Activated CD8-positive, alpha-beta memory T cell treated with anti-CD3 and anti-CD28 coated beads, Interleukin-2, amount 10 ng/mL, durations not matched to agents 7 days and 5 days (primary cell): ENCODE measurements around the gene SEZ6L. TPM values are rescaled to one million over a fixed set of nuclear protein-coding genes. Genes with fewer than 3 reads are reported as not detected.

Experiments
- ATAC-seq: fragments of 150-1000 bp; cut with Tn5 transposase; one replicate; pipeline ENCODE4 v1.10.0; 2021; ENCODE audit warnings: moderate library complexity
- CTCF ChIA-PET: fragments of 350-600 bp; sonication (Branson Sonifier 250); formaldehyde crosslinking; loops from one replicate; lab custom pipeline; 2021; ENCODE audit warnings: antibody characterized with exemption; lab: Charles Lee
- DNase-seq: peaks from one replicate; pipeline ENCODE4 v3.0.0-alpha.2; 2020
- H3K27ac Mint-ChIP-seq: one replicate; pipeline ENCODE4 v1.8.0; 2021; ENCODE audit warnings: mild to moderate bottlenecking, mixed read lengths
- H3K27me3 Mint-ChIP-seq: one replicate; pipeline ENCODE4 v1.8.0; 2021; ENCODE audit warnings: mixed read lengths
- H3K36me3 Mint-ChIP-seq: one replicate; pipeline ENCODE4 v1.8.0; 2021; ENCODE audit warnings: mild to moderate bottlenecking, mixed read lengths
- H3K4me1 Mint-ChIP-seq: one replicate; pipeline ENCODE4 v1.8.0; 2021; ENCODE audit warnings: mixed read lengths
- H3K4me3 Mint-ChIP-seq: one replicate; pipeline ENCODE4 v1.8.0; 2021; ENCODE audit warnings: mild to moderate bottlenecking, moderate library complexity, mixed read lengths
- H3K9me3 Mint-ChIP-seq: one replicate; pipeline ENCODE4 v1.8.0; 2022; ENCODE audit warnings: low read depth, mixed read lengths
- total RNA-seq, 2 experiments: library from RNA; stranded (reverse); gene quantifications; one replicate each; pipeline ENCODE4 v1.2.3, GENCODE V29; 2021

SEZ6L gene
- total RNA-seq: not detected

DNA sequence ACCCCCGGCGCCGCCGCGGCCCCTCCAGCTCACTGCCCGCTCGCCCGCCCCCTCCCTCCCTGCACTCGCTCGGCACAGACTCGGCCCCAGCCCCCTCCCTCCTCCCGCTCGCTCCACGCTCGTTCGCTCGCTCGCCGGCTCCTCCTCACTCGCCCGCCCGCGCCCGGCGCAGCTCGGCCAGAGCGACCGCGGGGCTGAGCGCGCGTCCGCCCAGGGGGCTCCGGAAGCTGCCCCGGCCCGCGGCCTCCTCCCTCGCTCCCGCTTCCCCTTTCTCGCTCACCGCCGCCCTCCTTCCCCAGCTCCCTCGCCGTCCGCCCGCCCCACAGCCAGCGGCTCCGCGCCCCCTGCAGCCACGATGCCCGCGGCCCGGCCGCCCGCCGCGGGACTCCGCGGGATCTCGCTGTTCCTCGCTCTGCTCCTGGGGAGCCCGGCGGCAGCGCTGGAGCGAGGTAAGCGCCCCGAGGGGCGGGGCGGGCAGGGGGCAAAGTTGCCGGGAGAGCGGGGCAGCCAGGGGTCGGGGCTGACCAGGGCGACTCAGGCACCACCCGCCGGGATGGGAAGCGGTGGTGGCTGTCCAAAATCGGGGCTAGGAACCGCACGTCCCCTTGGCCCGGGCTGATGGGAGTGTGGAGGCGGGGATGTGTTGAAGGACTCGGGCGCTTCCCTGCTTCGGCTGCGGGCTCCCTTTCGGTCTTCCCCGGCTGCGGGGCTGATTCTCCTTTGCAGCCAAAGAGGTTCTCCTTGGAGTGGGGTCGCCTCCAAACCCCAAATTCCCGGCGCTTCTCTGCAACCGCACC, at the start of gene SEZ6L:
Gene SEZ6L, plus strand, starts transcription at position 148 of the 797 bp plus-strand sequence. Its CDS starts 208 bp downstream, at position 356.
- Mint-ChIP-seq H3K4me3 (no peak within 1 kb of the TSS), H3K4me1 (no peaks in the 10 kb centered on the region), H3K9me3 (no peaks in the 10 kb centered on the region), H3K36me3 (no peaks in the 10 kb centered on the region), H3K27me3 (peaks cover 57% of the 10 kb centered on the region), H3K27ac (no peak within 1 kb of the TSS)
- ATAC-seq: no peak
- no peak for DNase-seq
- CTCF ChIA-PET: interaction anchor here (0.9 kb wide), 1 partner anchor 197 kb away, joined by 3 read pairs; no protein-coding TSS in a partner anchor

DNA sequence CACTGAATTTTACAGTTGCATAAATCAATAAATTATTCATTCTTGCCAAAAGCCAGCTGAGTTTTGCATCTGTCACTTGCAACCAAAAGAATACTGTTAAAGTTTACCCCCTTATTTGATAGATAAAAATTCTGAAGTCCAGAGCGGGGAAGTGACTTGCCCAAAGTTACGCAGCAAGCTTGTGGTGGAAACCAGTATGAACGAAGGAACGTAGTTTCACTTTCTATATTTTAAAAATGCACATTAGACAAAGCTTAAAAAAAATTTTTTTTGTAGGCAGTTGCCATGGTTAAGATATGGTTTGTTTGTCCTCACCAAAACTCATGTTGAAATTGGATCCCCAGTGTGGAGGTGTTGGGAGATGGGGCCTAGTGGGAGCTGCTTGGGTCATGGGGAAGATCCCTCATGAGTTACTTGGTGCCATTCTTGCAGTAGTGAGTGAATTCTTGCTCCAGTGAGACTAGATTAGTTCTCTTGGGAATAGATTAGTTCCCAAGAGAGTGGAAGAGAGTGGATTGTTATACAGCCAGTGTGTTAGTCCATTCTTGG, 46.3 kb upstream of the SEZ6L start:
- H3K27me3 Mint-ChIP-seq: peaks cover 3% of the 10 kb centered on the region
- peak overlapping the region; percentile 36 for H3K4me3 Mint-ChIP-seq
- ATAC-seq (peak; percentile 47), DNase-seq (no peak)
- no peak overlapping the region for H3K27ac Mint-ChIP-seq
- H3K4me1 Mint-ChIP-seq: peaks cover 8% of the 10 kb centered on the region
- CTCF ChIA-PET: no interaction called here
- H3K9me3 Mint-ChIP-seq: no peaks in the 10 kb centered on the region
- H3K36me3 Mint-ChIP-seq: no peaks in the 10 kb centered on the region

DNA sequence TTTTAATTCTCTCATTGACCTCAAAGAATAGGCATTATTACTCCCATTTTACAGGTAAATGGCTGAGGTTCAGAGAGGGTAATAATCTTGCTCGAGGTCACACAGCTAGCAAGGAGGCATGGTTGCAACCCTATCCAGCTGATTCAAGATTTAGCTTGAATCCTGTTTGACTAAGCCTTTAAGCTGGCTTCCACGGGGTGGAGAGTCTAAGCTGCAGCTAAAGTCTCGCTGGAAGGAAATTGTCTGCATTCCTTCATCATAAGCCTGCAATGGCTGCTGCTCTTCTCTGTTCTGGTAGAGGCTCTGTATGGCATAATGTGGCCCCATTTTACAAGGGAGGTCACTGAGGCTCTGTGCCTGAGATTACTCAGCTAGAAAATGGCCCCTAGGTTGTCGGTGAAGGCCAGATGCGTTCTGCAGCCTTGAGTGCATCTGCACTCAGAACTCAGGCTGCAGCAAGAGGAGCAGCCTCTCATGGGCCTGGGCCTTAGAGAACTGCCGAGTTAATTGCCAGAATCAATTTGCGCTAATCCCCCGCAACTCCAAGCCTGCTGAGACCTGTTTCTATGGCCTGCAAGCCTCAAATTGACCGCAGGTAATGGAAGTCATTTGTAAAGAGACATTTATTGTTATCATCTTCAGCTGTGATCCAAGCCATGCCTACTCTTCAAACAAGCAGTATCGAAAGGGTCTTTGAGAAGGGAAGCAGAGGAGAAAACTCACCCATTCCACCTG, 44.1 kb upstream of the SEZ6L start:
- no peaks in the 10 kb centered on the region for H3K36me3 Mint-ChIP-seq
- peaks cover 8% of the 10 kb centered on the region for H3K4me1 Mint-ChIP-seq
- no peak for ATAC-seq
- no peak for DNase-seq
- H3K27me3 Mint-ChIP-seq: peaks cover 3% of the 10 kb centered on the region
- no peak overlapping the region for H3K27ac Mint-ChIP-seq
- CTCF ChIA-PET: no interaction called here
- H3K4me3 Mint-ChIP-seq: no peak overlapping the region
- H3K9me3 Mint-ChIP-seq: no peaks in the 10 kb centered on the region

DNA sequence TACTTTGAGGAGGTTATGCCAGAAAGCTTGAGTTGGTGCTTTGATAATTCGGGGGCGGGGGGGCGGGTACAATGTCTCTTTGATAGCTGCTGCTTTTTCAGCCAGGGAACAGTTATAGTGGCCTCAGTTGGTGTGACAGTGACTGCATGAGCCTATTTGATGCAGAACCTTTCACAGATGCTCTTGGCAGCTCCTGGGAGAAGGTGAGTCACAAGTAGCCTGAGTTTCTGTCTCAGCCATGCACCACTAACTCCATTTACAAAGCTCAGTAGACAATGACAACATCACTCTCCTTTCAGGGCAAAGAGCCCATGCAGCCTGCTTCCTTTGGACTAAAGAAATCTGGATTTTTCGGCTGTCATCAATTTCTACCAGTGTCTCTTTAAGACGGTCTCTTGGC, 42.1 kb upstream of the SEZ6L start:
- H3K36me3 Mint-ChIP-seq: no peaks in the 10 kb centered on the region
- peaks cover 8% of the 10 kb centered on the region for H3K4me1 Mint-ChIP-seq
- no peak for ATAC-seq
- no peak overlapping the region for H3K4me3 Mint-ChIP-seq
- DNase-seq: no peak
- no peak overlapping the region for H3K27ac Mint-ChIP-seq
- CTCF ChIA-PET: no interaction called here
- no peaks in the 10 kb centered on the region for H3K9me3 Mint-ChIP-seq
- peaks cover 7% of the 10 kb centered on the region for H3K27me3 Mint-ChIP-seq

DNA sequence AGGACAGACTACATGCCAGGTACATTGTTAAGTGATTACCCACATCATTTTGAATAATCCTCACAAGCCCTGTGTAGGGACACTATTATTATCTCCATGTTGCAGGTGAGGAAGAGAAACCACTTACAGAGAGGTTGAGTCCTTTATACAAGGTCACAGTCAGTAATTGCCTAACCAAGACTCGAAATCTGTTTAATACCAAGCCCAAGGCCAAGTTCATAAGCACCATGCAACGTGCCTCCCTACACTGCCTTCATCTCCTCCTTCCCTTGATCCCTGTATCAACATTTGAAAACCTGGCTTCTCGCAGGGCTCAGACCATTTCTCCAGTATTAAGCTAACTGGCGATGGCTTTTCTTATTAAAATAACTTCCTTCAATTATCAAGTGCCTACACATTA, 41.7 kb upstream of the SEZ6L start:
- H3K27ac Mint-ChIP-seq: no peak overlapping the region
- DNase-seq: no peak
- H3K36me3 Mint-ChIP-seq: no peaks in the 10 kb centered on the region
- peaks cover 6% of the 10 kb centered on the region for H3K4me1 Mint-ChIP-seq
- H3K4me3 Mint-ChIP-seq: no peak overlapping the region
- peaks cover 7% of the 10 kb centered on the region for H3K27me3 Mint-ChIP-seq
- CTCF ChIA-PET: no interaction called here
- ATAC-seq: no peak
- H3K9me3 Mint-ChIP-seq: no peaks in the 10 kb centered on the region

DNA sequence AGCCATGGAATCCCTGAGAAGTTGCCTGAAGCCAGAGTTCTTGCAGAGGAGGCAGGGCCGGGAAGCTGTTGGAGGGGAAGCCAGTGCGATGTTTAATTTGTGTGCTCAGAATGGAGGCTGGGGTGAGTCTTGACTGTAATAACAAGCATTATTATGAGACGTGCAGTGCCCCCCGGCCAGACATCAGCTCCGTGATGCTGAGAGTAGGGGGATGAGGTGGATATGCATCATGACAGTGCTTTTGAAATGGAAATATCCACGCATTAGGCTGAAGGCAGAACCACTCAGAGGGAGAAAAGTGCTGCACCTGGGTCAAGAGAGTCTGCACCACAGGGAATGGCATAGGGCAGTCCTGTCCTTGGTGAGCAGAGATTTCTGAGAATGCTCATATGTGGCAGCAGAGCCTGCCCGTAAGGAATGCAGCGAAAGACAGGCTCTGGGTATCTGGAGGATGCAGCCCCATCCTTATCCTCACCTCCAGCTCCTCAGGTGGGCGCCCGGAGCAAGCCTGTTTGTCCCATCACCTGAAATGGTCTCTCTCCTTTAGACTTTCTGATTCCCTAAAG, 37.6 kb upstream of the SEZ6L start:
- no peaks in the 10 kb centered on the region for H3K9me3 Mint-ChIP-seq
- no peaks in the 10 kb centered on the region for H3K4me1 Mint-ChIP-seq
- DNase-seq: no peak
- no peak for ATAC-seq
- H3K27ac Mint-ChIP-seq: no peak overlapping the region
- H3K36me3 Mint-ChIP-seq: no peaks in the 10 kb centered on the region
- CTCF ChIA-PET: no interaction called here
- H3K27me3 Mint-ChIP-seq: peaks cover 7% of the 10 kb centered on the region
- H3K4me3 Mint-ChIP-seq: no peak overlapping the region

DNA sequence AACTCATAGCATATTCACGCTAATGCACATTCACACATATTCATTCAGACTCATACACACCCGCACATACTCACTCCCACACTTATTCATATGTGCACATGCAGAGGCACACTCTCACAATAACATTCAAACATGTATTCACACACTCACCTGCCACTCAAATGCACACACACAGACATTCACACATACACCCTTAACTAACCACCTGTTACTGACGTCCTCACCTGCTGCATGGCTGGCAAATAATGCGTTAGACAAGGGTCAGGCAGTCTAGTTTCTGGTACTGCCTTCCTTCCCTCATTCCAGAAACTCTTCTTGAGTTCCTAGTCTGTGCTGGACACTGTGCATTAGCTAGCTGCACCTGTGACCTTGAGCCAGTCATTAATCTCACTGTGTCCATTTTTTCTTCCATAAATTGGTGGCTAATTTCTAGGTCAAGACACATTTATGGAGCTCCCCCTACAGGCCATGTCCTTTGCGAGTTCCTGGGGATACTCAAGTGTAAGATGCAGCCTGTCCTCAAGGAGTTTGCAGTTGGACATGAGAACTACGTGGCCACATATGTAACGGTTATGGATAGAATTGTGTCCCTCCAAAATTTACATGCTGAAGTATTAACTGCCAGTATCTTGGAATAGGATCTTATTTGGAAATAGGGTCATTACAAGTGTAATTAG, 34.5 kb upstream of the SEZ6L start:
- H3K27ac Mint-ChIP-seq: no peak overlapping the region
- DNase-seq (no peak), ATAC-seq (no peak)
- peaks cover 4% of the 10 kb centered on the region for H3K27me3 Mint-ChIP-seq
- H3K4me1 Mint-ChIP-seq: no peaks in the 10 kb centered on the region
- H3K4me3 Mint-ChIP-seq: no peak overlapping the region
- no peaks in the 10 kb centered on the region for H3K36me3 Mint-ChIP-seq
- CTCF ChIA-PET: no interaction called here
- H3K9me3 Mint-ChIP-seq: no peaks in the 10 kb centered on the region

DNA sequence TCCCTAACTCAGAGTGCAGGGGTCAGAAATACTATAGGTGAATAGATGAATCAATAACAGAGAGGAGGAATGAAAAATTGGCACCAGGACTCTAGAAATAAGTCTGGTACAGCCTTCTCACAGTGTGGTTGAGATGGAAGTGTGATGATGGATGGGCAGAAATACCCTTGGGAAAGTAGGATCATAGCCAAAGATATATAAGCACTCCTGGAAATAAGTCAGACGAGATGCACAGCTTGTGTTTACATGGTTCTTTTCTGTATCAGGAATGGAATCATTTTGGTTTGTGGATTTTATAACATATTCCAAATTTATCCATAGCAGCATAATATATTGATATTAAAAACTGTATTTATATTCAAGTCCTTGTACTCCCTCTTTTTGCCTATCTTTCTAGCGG, 33.5 kb upstream of the SEZ6L start:
- CTCF ChIA-PET: no interaction called here
- Mint-ChIP-seq H3K4me1 (no peaks in the 10 kb centered on the region), H3K4me3 (no peak overlapping the region), H3K27ac (no peak overlapping the region), H3K27me3 (peaks cover 4% of the 10 kb centered on the region), H3K36me3 (no peaks in the 10 kb centered on the region), H3K9me3 (no peaks in the 10 kb centered on the region)
- ATAC-seq (no peak), DNase-seq (no peak)

DNA sequence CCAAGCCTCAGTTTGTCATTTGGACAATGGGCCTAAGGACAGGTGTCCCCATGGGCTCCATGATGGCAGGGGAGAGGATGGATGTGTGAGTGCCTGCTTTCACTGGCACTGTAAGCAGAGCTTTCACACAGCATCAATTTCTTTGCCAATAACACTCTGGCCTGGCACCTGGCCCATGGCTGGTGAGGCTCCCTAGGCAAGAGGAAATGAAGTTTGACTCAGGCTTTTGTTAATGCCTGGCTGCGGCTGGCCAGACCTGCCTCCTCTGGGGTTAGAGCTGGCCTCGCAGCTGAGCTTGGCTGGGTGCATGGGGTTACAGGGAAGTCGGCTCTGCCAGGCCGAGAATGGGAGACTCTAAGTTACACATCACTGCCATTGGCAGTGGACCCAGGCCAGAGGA, 30.0 kb upstream of the SEZ6L start:
- H3K27me3 Mint-ChIP-seq: no peaks in the 10 kb centered on the region
- H3K9me3 Mint-ChIP-seq: no peaks in the 10 kb centered on the region
- DNase-seq: no peak
- CTCF ChIA-PET: no interaction called here
- no peaks in the 10 kb centered on the region for H3K4me1 Mint-ChIP-seq
- no peak for ATAC-seq
- H3K27ac Mint-ChIP-seq: no peak overlapping the region
- no peak overlapping the region for H3K4me3 Mint-ChIP-seq
- H3K36me3 Mint-ChIP-seq: no peaks in the 10 kb centered on the region

DNA sequence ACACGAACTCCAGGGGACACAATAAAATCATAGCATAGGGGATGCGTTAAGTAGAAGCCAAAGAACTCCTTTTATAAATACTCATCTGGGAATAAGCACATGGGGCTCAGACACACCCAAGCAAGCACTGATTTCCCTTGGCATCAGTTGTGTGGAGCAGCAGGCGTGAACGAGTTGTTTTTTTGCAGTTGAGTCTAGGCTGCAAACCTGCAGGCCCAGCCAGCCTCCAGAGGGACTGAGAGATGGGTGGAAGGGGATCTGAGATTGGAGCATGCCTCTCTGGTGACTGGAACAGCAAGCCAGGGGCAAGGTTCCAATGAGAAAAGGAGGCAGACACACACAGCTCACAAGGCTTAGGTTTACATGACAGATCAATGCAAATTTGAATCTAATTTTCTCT, 27.4 kb upstream of the SEZ6L start:
- Mint-ChIP-seq H3K36me3 (no peaks in the 10 kb centered on the region), H3K27me3 (peaks cover 3% of the 10 kb centered on the region), H3K4me3 (no peak overlapping the region), H3K27ac (no peak overlapping the region), H3K4me1 (no peaks in the 10 kb centered on the region), H3K9me3 (no peaks in the 10 kb centered on the region)
- DNase-seq (no peak), ATAC-seq (no peak)
- CTCF ChIA-PET: no interaction called here

DNA sequence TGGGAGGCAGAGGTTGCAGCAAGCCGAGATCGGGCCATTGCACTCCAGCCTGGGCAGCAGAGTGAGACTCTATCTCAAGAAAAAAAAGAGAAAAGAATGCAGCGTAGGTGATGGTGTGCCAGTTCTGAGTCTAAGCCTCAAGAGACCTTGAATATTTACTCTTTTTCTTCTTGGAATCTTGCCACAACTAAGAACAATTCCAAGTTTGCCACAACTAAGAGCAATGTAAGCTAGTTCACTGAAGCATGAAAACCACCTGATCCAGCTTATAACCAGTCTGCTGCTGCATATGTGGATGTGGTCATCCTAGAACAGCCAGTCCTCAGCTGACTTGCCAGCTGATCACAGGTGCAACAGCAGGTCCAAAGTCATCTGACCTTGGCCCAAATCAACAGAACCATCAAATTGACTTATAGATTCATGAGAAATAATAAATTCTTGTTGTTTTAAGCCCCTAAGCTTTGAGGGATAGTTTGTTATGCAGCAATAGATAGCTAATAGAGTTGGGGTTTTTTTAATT, 25.4 kb upstream of the SEZ6L start:
- Mint-ChIP-seq H3K27me3 (peaks cover 3% of the 10 kb centered on the region), H3K36me3 (no peaks in the 10 kb centered on the region), H3K4me1 (no peaks in the 10 kb centered on the region), H3K9me3 (no peaks in the 10 kb centered on the region), H3K27ac (no peak overlapping the region), H3K4me3 (no peak overlapping the region)
- ATAC-seq (no peak), DNase-seq (no peak)
- CTCF ChIA-PET: no interaction called here

DNA sequence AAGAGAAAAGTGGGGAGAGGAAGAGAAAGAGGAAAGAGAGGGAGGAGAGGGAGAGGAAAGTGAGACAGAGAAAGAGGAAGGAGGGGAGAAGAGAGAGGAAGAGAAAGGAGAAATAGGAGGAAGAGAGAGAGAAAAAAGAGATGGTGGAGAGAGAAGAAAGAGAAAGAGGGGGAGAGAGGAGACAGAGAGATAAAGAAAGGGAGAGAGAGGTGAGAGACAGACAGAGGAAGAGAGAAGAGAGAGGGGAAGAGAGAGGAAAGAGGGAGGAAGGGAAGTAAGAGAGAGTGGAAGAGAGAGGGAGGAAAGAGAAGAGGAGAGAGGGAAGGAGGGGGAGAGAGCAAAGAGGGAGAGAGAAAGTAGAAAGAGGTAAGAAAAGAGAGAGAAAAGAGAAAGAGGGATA, 9.4 kb upstream of the SEZ6L start:
- H3K27me3 Mint-ChIP-seq: no peaks in the 10 kb centered on the region
- DNase-seq (no peak), ATAC-seq (no peak)
- no peak overlapping the region for H3K27ac Mint-ChIP-seq
- H3K4me1 Mint-ChIP-seq: no peaks in the 10 kb centered on the region
- CTCF ChIA-PET: no interaction called here
- no peak overlapping the region for H3K4me3 Mint-ChIP-seq
- no peaks in the 10 kb centered on the region for H3K36me3 Mint-ChIP-seq
- H3K9me3 Mint-ChIP-seq: no peaks in the 10 kb centered on the region

DNA sequence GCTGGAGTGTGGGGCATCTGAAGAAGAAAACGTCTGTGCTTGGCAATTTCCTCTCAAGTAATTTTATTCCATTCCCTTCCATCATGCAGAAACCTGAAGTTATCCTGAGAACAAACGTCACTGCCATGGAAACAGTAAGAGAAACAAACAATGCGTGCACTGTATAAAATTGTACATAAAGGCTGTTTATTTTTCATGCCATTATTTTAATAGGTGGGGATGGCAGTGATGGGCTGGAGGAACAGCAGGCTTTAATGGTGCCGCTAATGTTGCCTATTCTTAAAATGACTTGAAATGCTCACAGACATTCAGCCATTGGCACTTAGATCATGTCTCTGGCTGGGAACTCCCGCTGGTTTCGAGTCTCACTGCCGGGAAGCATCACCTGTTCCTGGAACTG, 7.5 kb upstream of the SEZ6L start:
- no peaks in the 10 kb centered on the region for H3K36me3 Mint-ChIP-seq
- H3K27ac Mint-ChIP-seq: no peak overlapping the region
- no peaks in the 10 kb centered on the region for H3K9me3 Mint-ChIP-seq
- no peaks in the 10 kb centered on the region for H3K4me1 Mint-ChIP-seq
- CTCF ChIA-PET: no interaction called here
- peaks cover 4% of the 10 kb centered on the region for H3K27me3 Mint-ChIP-seq
- ATAC-seq: no peak
- no peak for DNase-seq
- no peak overlapping the region for H3K4me3 Mint-ChIP-seq
